K562 (cell line): Measurements from ENCODE around the gene AMH. TPM values are rescaled to one million over a fixed set of nuclear protein-coding genes. Genes with fewer than 3 reads are reported as not detected.

Experiments used
- HMG20B ChIP-seq: fragments of 250-450 bp; sonication (Bioruptor Pico); IDR thresholded peaks from 2 replicates; pipeline ENCODE4 v1.5.0; 2021; ENCODE audit warnings: mild to moderate bottlenecking
- NFRKB ChIP-seq: fragments of 450-650 bp; IDR thresholded peaks from 2 replicates; pipeline ENCODE4 v1.6.1; 2016; ENCODE audit warnings: low read depth
- PHB ChIP-seq: fragments of 250-450 bp; sonication (Bioruptor Pico); IDR thresholded peaks from 2 replicates; pipeline ENCODE4 v1.5.0; 2021
- RBM15 ChIP-seq: fragments of 200-400 bp; formaldehyde crosslinking; IDR thresholded peaks from 2 replicates; pipeline ENCODE4 v1.6.1; 2018; ENCODE audit warnings: mild to moderate bottlenecking, low read length, moderate library complexity; ENCODE audit not compliant: insufficient read depth
- RBM22 ChIP-seq: fragments of 200-400 bp; formaldehyde crosslinking; IDR thresholded peaks from 2 replicates; pipeline ENCODE4 v1.6.1; 2018; ENCODE audit warnings: low read length, low read depth; ENCODE audit not compliant: poor library complexity, severe bottlenecking
- RFX1 ChIP-seq: fragments of 450-650 bp; IDR thresholded peaks from 2 replicates; pipeline ENCODE4 v1.6.1; 2016; ENCODE audit warnings: mild to moderate bottlenecking, moderate library complexity
- RHOXF2B ChIP-seq: fragments of 250-450 bp; sonication (Bioruptor Pico); conservative IDR thresholded peaks from 2 replicates; pipeline ENCODE4 v1.5.1; 2021
- ZNF699 ChIP-seq: fragments of 250-450 bp; sonication (Bioruptor Pico); IDR thresholded peaks from 2 replicates; pipeline ENCODE4 v1.8.0; 2021; ENCODE audit warnings: mild to moderate bottlenecking, moderate library complexity; ENCODE audit not compliant: insufficient replicate concordance
- polyA plus RNA-seq, 8 experiments: library from polyadenylated mRNA; depleted of rRNA in 4 of 8; stranded (reverse) in 5 of 8; unstranded in 3 of 8; fragments of >200 nt; fragmentation: Nextera tagmentation in 2 of 8; fragmentation: Illumina TruSeq in 1 of 8; extraction: Ambion mirVana in 2 of 8; extraction: Trizol in 1 of 8; gene quantifications; 2 replicates each; pipeline versions ENCODE4 v1.2.1 to v1.2.3, GENCODE V29; 2011 to 2014; ENCODE audit warnings: inconsistent platforms in 1 of 8, missing spikeins in 1 of 8
- total RNA-seq, 7 experiments: library from RNA; depleted of rRNA in 6 of 7; stranded (reverse); fragments of >200 nt in 6 of 7; fragmentation: Illumina TruSeq in 2 of 7; extraction: Trizol in 2 of 7; gene quantifications; 2 replicates each; pipeline versions ENCODE4 v1.2.1 to v1.2.3, GENCODE V29; 2011 to 2021; ENCODE audit warnings: low replicate concordance in 1 of 7
- TF ChIP-seq, protein P1 (sequence below), 2 experiments: fragments of 450-650 bp; formaldehyde crosslinking in 1 of 2; IDR thresholded peaks; 2 replicates each; pipeline versions ENCODE4 v1.4.0 to v1.6.1; 2014 to 2020; ENCODE audit warnings: mild to moderate bottlenecking in 2 of 2, borderline replicate concordance in 1 of 2, low read depth in 1 of 2
- TF ChIP-seq, protein P2 (sequence below): fragments of 450-650 bp; formaldehyde crosslinking; IDR thresholded peaks from 2 replicates; pipeline ENCODE4 v1.4.0; 2022; ENCODE audit warnings: missing genetic modification characterization
- TF ChIP-seq, protein P3 (sequence below): fragments of 200-800 bp; sonication (Bioruptor generic); IDR thresholded peaks from 2 replicates; pipeline ENCODE4 v1.6.1; 2016; ENCODE audit warnings: missing genetic modification characterization, missing compliant biosample characterization

The AMH gene
- total and polyA plus RNA-seq, 9 of the 15 experiments (the other 6 are each of a cell fraction or from before 2014, with no cell fraction given), result 0.29 to 27.4 (median 2.6) TPM; not detected in 2

- TF ChIP-seq, protein P1, sequence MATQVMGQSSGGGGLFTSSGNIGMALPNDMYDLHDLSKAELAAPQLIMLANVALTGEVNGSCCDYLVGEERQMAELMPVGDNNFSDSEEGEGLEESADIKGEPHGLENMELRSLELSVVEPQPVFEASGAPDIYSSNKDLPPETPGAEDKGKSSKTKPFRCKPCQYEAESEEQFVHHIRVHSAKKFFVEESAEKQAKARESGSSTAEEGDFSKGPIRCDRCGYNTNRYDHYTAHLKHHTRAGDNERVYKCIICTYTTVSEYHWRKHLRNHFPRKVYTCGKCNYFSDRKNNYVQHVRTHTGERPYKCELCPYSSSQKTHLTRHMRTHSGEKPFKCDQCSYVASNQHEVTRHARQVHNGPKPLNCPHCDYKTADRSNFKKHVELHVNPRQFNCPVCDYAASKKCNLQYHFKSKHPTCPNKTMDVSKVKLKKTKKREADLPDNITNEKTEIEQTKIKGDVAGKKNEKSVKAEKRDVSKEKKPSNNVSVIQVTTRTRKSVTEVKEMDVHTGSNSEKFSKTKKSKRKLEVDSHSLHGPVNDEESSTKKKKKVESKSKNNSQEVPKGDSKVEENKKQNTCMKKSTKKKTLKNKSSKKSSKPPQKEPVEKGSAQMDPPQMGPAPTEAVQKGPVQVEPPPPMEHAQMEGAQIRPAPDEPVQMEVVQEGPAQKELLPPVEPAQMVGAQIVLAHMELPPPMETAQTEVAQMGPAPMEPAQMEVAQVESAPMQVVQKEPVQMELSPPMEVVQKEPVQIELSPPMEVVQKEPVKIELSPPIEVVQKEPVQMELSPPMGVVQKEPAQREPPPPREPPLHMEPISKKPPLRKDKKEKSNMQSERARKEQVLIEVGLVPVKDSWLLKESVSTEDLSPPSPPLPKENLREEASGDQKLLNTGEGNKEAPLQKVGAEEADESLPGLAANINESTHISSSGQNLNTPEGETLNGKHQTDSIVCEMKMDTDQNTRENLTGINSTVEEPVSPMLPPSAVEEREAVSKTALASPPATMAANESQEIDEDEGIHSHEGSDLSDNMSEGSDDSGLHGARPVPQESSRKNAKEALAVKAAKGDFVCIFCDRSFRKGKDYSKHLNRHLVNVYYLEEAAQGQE (IDR thresholded peaks at IDR 0.05; ENCODE audit: borderline replicate concordance), result no peak
- TF ChIP-seq, protein P1 (CRISPR knock-in tag; IDR thresholded peaks at IDR 0.05; ENCODE audit: low read depth), result no peak
- peak; percentile 42 for TF ChIP-seq RBM22
- TF ChIP-seq, protein P2, sequence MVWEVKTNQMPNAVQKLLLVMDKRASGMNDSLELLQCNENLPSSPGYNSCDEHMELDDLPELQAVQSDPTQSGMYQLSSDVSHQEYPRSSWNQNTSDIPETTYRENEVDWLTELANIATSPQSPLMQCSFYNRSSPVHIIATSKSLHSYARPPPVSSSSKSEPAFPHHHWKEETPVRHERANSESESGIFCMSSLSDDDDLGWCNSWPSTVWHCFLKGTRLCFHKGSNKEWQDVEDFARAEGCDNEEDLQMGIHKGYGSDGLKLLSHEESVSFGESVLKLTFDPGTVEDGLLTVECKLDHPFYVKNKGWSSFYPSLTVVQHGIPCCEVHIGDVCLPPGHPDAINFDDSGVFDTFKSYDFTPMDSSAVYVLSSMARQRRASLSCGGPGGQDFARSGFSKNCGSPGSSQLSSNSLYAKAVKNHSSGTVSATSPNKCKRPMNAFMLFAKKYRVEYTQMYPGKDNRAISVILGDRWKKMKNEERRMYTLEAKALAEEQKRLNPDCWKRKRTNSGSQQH (CRISPR knock-in tag), result no peak
- TF ChIP-seq PHB (CRISPR knock-in tag), result no peak
- TF ChIP-seq NFRKB, result no peak
- TF ChIP-seq, protein P3, sequence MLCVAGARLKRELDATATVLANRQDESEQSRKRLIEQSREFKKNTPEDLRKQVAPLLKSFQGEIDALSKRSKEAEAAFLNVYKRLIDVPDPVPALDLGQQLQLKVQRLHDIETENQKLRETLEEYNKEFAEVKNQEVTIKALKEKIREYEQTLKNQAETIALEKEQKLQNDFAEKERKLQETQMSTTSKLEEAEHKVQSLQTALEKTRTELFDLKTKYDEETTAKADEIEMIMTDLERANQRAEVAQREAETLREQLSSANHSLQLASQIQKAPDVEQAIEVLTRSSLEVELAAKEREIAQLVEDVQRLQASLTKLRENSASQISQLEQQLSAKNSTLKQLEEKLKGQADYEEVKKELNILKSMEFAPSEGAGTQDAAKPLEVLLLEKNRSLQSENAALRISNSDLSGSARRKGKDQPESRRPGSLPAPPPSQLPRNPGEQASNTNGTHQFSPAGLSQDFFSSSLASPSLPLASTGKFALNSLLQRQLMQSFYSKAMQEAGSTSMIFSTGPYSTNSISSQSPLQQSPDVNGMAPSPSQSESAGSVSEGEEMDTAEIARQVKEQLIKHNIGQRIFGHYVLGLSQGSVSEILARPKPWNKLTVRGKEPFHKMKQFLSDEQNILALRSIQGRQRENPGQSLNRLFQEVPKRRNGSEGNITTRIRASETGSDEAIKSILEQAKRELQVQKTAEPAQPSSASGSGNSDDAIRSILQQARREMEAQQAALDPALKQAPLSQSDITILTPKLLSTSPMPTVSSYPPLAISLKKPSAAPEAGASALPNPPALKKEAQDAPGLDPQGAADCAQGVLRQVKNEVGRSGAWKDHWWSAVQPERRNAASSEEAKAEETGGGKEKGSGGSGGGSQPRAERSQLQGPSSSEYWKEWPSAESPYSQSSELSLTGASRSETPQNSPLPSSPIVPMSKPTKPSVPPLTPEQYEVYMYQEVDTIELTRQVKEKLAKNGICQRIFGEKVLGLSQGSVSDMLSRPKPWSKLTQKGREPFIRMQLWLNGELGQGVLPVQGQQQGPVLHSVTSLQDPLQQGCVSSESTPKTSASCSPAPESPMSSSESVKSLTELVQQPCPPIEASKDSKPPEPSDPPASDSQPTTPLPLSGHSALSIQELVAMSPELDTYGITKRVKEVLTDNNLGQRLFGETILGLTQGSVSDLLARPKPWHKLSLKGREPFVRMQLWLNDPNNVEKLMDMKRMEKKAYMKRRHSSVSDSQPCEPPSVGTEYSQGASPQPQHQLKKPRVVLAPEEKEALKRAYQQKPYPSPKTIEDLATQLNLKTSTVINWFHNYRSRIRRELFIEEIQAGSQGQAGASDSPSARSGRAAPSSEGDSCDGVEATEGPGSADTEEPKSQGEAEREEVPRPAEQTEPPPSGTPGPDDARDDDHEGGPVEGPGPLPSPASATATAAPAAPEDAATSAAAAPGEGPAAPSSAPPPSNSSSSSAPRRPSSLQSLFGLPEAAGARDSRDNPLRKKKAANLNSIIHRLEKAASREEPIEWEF, result no peak
- no peak for TF ChIP-seq ZNF699
- TF ChIP-seq RHOXF2B (CRISPR knock-in tag), result no peak
- TF ChIP-seq HMG20B (CRISPR knock-in tag), result no peak
- no peak for TF ChIP-seq RFX1
- TF ChIP-seq RBM15, result no peak
Measured at GRCh38 chr19:2252055-2252796, 3.1 kb downstream of the AMH start (continued).
